Measurements from ENCODE around the gene BNIP2.

BNIP2 gene

DNA sequence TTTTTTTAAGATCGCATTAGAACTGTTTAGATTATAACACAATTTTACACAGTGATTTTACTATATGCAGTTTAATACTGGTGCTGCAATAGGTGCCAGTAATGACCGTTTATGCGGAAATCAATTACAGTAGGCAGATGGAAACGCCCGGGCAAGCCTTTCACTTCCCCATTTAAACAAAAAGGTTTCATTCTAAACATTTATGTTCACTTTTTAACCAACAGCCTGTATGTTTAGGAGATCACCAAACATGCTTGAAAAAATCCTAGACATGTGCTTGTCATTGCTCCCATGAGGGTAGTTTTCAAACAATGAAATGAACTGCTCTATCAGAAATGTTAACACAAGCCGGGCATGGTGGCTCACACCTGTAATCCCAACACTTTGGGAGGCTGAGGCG, 2.7 kb downstream of the BNIP2 start:
- TF ChIP-seq, protein P1, sequence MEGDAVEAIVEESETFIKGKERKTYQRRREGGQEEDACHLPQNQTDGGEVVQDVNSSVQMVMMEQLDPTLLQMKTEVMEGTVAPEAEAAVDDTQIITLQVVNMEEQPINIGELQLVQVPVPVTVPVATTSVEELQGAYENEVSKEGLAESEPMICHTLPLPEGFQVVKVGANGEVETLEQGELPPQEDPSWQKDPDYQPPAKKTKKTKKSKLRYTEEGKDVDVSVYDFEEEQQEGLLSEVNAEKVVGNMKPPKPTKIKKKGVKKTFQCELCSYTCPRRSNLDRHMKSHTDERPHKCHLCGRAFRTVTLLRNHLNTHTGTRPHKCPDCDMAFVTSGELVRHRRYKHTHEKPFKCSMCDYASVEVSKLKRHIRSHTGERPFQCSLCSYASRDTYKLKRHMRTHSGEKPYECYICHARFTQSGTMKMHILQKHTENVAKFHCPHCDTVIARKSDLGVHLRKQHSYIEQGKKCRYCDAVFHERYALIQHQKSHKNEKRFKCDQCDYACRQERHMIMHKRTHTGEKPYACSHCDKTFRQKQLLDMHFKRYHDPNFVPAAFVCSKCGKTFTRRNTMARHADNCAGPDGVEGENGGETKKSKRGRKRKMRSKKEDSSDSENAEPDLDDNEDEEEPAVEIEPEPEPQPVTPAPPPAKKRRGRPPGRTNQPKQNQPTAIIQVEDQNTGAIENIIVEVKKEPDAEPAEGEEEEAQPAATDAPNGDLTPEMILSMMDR (IDR thresholded peaks at IDR 0.05), result no peak

DNA sequence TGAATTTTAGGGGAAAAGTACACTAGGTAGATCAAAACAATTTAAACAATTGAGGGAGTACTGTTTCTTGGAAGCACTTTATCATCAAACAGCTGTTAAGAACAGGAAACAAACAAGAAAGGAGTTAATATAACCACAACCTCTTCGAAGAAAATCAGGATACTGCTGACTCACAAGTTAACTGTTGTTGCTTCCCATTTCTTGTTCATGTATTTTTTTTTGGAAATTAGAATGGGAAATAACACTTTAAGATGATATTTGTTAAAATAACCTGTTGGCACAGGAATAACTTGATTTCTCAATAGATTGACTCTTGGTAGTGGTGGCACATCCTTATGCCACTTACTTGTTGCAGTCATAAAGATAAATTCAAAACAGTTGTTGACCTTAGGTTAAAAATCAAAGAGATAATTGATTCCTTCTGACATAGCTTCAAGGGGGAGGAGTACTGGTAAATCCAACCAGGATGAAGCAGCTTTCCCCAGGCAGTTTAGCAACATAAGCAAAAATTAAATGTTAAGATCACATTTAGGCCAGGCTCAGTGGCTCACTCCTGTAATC, 3.3 kb downstream of the BNIP2 start:
- TF ChIP-seq, protein P1 (IDR thresholded peaks at IDR 0.05), result no peak

DNA sequence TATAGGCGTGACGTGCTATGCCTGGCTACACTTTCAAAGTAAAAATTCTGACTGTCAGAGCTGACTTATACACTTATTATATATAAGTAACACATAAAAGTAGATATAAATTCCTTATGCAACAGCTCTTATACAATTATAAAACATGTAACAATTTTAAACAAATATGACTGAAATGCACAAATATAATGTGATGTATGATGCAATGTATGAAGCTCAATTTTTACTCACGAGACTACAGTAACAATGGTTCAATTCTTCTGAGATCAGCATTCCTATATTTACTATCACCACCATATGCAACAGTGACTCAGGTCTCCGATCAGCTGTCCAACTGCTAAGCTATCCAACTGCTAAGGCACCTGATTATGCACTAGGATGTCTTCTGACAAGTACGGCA, 8.2 kb downstream of the BNIP2 start:
- TF ChIP-seq, protein P1 (IDR thresholded peaks at IDR 0.05), result no peak

DNA sequence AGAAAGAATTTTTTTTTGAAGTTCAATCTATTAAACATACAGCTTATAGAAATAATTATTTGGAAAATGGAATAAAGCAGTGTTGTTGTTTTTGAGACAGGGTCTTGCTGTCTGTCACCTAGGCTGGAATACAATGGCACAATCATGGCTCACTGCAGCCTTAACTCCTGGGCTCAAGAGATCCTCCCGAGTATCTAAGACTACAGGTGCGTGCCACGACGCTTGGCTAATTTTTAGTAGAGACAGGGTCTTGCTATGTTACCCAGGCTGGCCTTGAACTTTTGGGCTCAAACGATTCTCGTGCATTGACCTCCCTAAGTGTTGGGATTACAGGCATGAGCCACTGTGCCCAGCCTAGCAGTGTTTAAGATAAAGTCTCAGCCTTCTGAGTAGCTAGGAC, 8.8 kb downstream of the BNIP2 start:
- TF ChIP-seq, protein P1 (IDR thresholded peaks at IDR 0.05), result no peak

DNA sequence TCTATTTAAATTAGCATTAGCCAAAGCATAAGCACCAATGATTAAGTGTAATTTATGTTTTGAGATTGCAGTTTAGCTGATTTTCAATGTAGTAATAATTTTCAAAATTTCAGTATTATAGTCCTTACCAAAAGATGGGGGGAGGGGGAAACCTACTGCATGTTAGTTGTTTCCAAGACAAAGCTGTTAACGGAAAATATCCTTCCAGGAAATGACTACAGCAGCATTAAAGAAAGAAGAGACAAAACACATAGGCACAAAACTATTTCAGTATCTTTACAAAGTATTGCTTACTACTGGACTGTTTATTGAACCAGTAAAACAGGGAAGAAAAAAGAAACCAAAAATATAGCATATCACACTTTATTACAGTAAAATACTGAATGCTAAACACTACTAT, 10.5 kb downstream of the BNIP2 start:
- TF ChIP-seq, protein P1 (IDR thresholded peaks at IDR 0.05), result no peak

DNA sequence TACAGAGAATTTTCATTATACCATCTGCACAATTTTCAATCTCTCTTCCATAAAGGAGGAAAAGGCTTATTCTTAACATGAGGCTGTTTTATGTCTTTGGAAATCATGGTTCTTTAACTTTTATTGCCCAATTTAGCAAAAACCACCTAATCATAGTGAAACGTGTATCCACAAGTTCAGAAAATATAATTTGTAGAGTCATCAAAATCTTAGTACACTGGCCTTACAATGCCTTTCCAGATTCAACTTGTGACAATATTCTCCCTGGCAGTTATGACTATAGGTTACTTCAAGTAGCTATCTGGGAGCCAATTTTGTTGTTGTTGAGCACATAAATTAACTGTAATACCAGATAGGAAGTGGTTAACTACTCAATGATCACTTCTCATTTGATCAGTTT, 10.9 kb downstream of the BNIP2 start:
- TF ChIP-seq, protein P1 (IDR thresholded peaks at IDR 0.05), result no peak

DNA sequence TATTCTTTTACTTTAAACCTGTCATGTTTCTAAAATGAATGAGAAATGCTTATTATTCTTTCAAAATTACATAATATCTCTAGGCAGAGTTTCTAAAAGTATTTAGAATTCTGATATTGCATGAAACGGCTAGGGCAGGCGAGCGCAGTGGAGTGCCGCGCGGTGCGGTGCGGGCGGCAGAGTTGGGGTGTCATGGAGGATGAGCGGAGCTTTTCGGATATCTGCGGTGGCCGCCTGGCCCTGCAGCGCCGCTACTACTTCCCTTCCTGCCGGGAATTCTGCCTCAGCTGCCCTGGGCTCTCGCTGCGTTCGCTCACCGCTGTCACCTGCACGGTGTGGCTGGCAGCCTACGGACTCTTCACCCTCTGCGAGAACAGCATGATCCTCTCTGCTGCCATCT, 12.6 kb downstream of the BNIP2 start:
- TF ChIP-seq, protein P1 (IDR thresholded peaks at IDR 0.05), result no peak

DNA sequence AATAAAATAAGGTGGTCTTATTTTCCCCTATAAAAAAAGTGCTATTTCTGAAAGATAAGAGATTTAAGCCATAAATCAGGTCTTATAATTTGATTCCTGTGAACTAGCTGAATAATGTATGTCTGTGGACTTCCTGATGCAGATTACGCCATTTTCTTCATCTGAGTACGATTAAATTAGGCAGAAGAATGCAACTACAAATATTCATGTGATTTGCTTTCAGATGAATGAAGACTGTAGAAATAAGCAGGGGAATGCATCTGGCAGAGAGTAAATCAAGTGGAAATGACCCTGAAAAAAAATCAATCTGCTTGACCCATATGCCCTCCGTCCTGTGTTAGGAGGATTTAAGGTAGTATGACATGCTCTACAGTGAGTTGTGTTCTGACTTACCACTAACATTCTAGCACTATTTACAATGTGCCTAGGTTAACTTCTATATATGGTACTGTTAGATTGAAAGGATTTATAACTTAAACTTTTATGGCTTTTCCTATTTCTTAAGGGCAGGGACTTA, 14.7 kb downstream of the BNIP2 start:
- TF ChIP-seq, protein P1 (IDR thresholded peaks at IDR 0.05), result no peak
